ENCODE results near the gene DBN1. TPM values are rescaled to one million over a fixed set of nuclear protein-coding genes. Genes with fewer than 3 reads are reported as not detected.
"Not testable (repeated sequence)": the region's sequence is repeated elsewhere in the genome, so short reads cannot be mapped to it uniquely, and the experiment has no call there.

Gene DBN1
- total and polyA plus RNA-seq, 5 donors = 15.3 to 44.8 (median 19.9) TPM

DNA sequence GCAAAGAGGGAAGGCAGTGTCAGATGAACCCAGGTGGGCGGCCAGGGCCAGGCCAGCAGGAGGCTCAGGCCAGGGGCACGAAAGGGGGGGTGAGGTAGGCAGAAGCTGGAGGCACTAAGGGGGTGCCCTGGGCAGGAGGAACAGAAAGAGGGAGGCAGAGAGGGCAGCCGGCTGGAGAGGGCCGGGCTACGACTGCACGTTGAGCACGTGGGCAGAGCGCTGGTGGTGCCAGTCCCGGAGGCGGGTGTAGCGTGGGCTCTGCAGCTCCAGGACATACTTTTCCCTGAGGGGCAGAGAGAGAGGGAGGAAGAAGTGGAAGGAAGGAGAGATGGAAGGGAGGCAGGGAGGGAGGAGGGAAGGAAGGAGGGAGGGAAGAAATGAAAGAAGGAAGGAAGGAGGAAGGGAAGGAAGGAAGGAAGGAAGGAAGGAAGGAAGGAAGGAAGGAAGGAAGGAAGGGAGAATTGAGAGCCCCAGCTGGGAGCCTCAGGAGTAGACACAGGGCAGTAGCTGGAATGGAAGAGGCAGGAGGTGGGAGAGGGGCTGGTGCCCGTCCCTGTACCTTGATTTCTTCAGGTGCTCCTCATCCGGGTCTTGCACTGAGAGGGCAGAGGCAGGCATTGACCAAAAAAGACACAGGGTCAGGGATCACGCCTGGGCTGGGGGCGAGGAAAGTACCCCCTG, 17.0 kb upstream of the DBN1 start:
- H3K9me3 ChIP-seq (ENCODE audit: control insufficient read depth, low read length) = no peaks in the 10 kb centered on the region
- DNase-seq (no peak), ATAC-seq (no peak)
- H3K4me1 ChIP-seq (ENCODE audit: control insufficient read depth, insufficient read depth, low read length) = peaks cover 6% of the 10 kb centered on the region
- 88% methylated on average over 15 of the region's 15 CpGs for WGBS
- H3K27ac ChIP-seq (ENCODE audit: low read length) = no peak overlapping the region
- H3K4me3 ChIP-seq (ENCODE audit: low read length) = no peak overlapping the region
- intact Hi-C loops (cut with DNase I) = no loop called here
- H3K27me3 ChIP-seq (ENCODE audit: control insufficient read depth, insufficient read depth) = no peaks in the 10 kb centered on the region

DNA sequence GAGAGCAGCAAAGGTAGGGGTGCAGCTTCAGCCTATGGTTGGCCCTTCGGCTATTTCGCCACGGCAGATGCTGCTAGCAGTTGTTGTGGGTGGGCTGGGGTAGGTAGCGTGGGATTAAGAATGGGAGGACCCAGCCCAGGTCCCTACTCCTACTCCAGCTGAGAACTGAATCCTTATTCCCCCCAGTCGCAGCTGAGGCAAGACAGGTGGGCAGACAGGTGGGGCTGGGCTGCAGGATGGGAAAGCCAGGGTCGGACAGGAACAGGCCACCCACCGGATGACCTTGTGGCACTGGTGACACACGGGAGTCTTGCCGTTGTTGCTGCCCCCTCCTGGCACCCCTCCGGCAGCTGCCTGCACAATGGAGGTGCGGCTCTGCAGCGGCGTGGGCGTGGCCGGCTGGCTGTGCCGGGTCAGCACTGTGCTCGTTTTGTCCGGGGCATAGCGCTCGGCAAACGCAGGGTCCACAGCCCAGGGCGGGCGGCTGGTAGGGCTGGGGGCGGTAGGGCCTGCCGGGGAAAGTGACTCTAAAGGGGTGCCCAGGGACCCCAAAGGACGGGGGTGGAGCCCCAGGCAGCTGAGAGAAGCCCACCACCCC, 15.8 kb upstream of the DBN1 start:
- H3K4me3 ChIP-seq (ENCODE audit: low read length) = no peak overlapping the region
- H3K27ac ChIP-seq (ENCODE audit: low read length) = no peak overlapping the region
- ATAC-seq = peak; percentile 1 to 17
- no peaks in the 10 kb centered on the region for H3K27me3 ChIP-seq (ENCODE audit: control insufficient read depth, insufficient read depth)
- peaks cover 6% of the 10 kb centered on the region for H3K4me1 ChIP-seq (ENCODE audit: control insufficient read depth, insufficient read depth, low read length)
- intact Hi-C loops (cut with DNase I) = no loop called here
- WGBS = 79% methylated on average over 26 of the region's 26 CpGs
- H3K9me3 ChIP-seq (ENCODE audit: control insufficient read depth, low read length) = no peaks in the 10 kb centered on the region
- no peak for DNase-seq

DNA sequence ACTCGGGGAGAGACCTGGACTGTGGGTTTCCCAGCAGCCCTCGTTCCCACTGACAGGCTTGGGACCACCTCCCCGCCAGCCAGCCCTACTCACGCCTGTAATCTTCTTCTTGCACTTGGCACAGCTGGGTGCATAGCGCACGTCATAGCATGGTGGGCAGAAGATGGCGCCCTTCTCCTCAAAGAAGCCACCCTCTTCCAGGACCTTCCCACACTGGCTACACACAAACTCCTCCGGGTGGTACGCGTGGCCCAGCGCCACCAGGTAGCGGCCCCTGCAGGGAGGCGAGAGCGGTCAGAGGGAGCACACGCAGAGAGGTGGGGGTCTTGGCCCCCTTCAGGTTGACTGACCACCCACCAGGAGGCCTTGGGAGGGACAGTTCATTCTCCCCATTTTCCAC, 14.5 kb upstream of the DBN1 start:
- intact Hi-C loops (cut with DNase I) = no loop called here
- WGBS = 91% methylated on average over 15 of the region's 15 CpGs
- DNase-seq = no peak
- Histone ChIP-seq H3K9me3 (ENCODE audit: control insufficient read depth, low read length) (no peaks in the 10 kb centered on the region), H3K4me3 (ENCODE audit: low read length) (no peak overlapping the region), H3K27me3 (ENCODE audit: control insufficient read depth, insufficient read depth) (no peaks in the 10 kb centered on the region), H3K4me1 (ENCODE audit: control insufficient read depth, insufficient read depth, low read length) (no peaks in the 10 kb centered on the region), H3K27ac (ENCODE audit: low read length) (no peak overlapping the region)
- no peak for ATAC-seq

DNA sequence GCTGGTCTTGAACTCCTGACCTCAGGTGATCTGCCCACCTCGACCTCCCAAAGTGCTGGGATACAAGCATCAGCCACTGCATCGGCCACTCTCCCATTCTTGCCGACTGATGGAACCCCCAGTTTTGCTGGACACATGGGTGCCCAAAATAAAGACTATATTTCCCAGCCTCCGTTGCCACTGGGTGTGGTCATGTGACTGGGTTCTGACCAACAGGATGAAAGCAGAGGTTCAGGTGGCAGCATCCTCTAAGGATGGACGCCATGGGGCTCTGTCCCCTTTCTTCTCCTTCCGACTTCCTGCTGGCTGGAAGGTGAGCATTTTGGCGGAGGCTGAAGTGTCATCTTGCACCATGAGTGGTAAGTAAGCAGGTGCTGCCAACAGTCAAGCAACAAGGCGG, 13.7 kb upstream of the DBN1 start:
- ATAC-seq (no peak), DNase-seq (no peak)
- Histone ChIP-seq H3K27me3 (ENCODE audit: control insufficient read depth, insufficient read depth) (no peaks in the 10 kb centered on the region), H3K4me1 (ENCODE audit: control insufficient read depth, insufficient read depth, low read length) (no peaks in the 10 kb centered on the region), H3K27ac (ENCODE audit: low read length) (no peak overlapping the region), H3K4me3 (ENCODE audit: low read length) (no peak overlapping the region), H3K9me3 (ENCODE audit: control insufficient read depth, low read length) (no peaks in the 10 kb centered on the region)
- intact Hi-C loops (cut with DNase I) = no loop called here
- 90% methylated on average over 8 of the region's 8 CpGs for WGBS

DNA sequence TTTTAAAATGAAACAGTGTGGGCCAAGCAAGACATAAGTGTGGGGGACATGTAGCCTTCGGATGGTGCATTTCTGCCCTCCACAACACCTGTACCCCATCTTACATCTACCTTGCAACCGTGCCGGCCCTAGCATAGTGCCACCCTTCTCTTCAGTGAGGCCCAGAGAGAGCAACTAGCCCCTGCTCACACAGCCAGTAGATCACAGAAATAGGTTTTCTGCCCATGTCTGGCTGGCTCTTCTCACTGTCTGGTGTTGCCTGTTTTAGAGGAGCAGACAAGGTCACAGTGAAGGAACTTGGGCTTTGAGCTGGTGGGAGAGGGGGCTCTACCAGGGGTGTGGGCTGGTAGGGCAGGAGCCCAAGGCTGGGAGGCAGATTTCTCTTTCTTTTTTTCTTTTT, 12.8 kb upstream of the DBN1 start:
- intact Hi-C loops (cut with DNase I) = no loop called here
- no peak for DNase-seq
- H3K9me3 ChIP-seq (ENCODE audit: control insufficient read depth, low read length) = no peaks in the 10 kb centered on the region
- no peaks in the 10 kb centered on the region for H3K4me1 ChIP-seq (ENCODE audit: control insufficient read depth, insufficient read depth, low read length)
- H3K27me3 ChIP-seq (ENCODE audit: control insufficient read depth, insufficient read depth) = no peaks in the 10 kb centered on the region
- H3K4me3 ChIP-seq (ENCODE audit: low read length) = no peak overlapping the region
- 95% methylated on average over 3 of the region's 3 CpGs for WGBS
- no peak for ATAC-seq
- no peak overlapping the region for H3K27ac ChIP-seq (ENCODE audit: low read length)

DNA sequence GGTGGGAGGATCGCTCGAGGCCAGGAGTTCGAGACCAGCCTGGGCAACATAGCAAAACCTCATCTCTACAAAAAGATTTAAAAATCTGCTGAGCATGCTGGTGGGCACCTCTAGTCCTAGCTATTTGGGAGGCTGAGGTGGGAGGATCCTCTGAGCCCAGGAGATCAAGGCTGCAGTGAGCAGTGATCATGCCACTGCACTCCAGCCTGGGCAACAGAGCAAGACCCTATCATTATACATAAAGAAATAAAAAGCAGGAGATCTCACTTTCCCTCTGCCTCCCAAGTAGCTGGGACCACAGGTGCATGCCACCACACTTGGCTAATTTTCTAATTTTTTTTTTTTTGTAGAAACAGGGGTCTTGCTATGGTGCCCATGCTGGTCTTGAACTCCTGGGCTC, 12.3 kb upstream of the DBN1 start:
- ATAC-seq; DNase-seq; H3K27ac ChIP-seq (ENCODE audit: low read length); intact Hi-C loops (cut with DNase I); H3K9me3 ChIP-seq (ENCODE audit: control insufficient read depth, low read length); H3K4me1 ChIP-seq (ENCODE audit: control insufficient read depth, insufficient read depth, low read length); H3K4me3 ChIP-seq (ENCODE audit: low read length); H3K27me3 ChIP-seq (ENCODE audit: control insufficient read depth, insufficient read depth): not testable (repeated sequence)
- 97% methylated on average over 3 of the region's 3 CpGs for WGBS

DNA sequence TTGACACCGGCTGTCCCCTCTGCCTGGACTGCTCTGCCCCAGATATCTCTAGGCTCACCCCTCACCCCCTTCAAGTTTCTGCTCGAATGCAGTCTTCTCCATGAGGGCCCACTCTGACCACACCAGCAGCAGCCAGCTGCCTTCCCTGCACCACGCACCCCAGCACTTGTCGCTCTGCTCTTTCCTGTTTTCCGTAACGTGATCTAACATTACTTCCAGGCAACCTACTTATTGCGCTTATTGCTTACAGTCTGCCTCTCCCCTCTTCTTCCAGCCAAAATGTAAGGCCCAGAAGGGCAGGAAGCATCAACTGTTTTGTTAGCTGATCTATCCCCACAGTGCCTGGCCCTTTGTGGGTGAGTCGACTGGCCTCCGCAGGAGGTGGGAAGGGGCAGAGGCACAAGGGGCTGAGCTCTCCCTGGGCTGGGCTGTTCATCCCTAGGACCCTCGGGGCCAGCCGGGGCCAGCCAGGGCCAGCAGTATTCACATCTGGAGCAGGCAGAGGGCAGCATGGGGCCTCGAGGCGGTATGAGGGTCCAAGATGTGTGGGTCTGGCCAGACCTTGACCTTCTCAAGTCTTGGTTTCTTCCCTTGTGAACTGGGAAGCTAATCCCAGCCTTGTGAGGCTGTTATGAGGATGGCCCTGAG, 11.6 kb upstream of the DBN1 start:
- 76% methylated on average over 13 of the region's 13 CpGs for WGBS
- no peak for DNase-seq
- Histone ChIP-seq H3K4me1 (ENCODE audit: control insufficient read depth, insufficient read depth, low read length) (peaks cover 2% of the 10 kb centered on the region), H3K9me3 (ENCODE audit: control insufficient read depth, low read length) (no peaks in the 10 kb centered on the region), H3K4me3 (ENCODE audit: low read length) (no peak overlapping the region), H3K27me3 (ENCODE audit: control insufficient read depth, insufficient read depth) (no peaks in the 10 kb centered on the region), H3K27ac (ENCODE audit: low read length) (no peak overlapping the region)
- intact Hi-C loops (cut with DNase I) = no loop called here
- ATAC-seq = no peak

DNA sequence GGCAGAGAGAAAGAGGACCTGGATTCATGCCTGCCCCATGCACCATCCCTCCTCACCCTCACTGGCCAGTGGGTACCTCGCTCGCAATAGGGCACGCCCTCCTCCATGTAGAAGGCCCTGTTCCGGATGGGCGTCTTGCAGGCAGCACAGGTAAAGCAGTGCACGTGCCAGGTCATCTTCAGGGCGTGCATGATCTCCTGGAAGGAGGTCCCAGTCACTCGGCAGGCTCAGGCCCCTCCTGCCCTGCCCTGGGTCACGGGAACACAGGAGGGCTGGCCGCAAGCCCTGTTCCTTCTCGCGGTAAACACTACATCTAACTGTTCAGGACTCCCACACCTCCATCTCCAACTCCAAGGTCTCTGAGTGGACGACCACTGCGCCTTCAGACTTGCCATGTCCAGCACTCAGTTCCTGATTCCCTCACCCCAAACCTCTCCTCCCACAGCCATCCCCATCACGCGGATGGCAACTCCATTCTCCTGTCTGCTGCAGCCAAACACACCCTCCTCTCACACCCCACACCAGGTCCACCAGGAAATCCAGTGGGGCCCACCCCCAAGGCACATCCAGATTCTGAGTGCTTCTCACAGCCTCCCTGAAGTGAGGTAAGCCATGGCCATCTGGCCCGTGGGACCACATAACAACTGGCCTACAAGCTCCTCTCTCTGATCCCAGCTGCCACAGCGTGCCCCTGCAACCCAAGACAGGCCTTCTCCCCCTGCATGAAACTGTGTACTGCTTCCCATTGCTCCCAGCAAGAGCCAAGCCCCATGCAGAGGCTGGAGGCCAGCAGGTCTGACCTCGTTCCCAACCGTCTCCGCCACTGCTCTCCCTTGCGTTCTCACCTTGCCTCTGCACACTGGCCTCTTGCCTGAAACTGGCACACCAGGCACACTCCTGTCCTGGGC, 10.8 kb upstream of the DBN1 start:
- WGBS = 87% methylated on average over 22 of the region's 22 CpGs
- DNase-seq (no peak), ATAC-seq (no peak)
- Histone ChIP-seq H3K27ac (ENCODE audit: low read length) (no peak overlapping the region), H3K4me3 (ENCODE audit: low read length) (no peak overlapping the region), H3K4me1 (ENCODE audit: control insufficient read depth, insufficient read depth, low read length) (peaks cover 5% of the 10 kb centered on the region), H3K9me3 (ENCODE audit: control insufficient read depth, low read length) (no peaks in the 10 kb centered on the region), H3K27me3 (ENCODE audit: control insufficient read depth, insufficient read depth) (no peaks in the 10 kb centered on the region)
- intact Hi-C loops (cut with DNase I) = no loop called here

DNA sequence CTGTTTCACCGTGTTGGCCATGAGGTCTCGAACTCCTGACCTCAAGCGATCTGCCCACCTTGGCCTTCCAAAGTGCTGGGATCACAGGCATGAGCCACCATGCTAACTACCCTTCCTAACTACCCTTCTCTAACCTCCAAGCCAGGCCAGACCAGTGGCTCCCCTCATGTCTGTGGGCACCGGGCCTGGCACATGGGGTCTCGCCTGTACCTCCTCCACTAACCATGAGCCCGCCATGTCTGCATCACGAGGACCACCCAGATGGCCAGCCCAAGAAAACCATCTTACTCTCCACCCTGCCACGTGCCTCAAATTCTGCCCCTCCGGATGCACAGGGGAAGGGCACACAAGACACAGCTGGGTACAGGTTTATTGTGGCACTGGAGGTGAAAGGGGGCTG, 9.6 kb upstream of the DBN1 start:
- Histone ChIP-seq H3K4me1 (ENCODE audit: control insufficient read depth, insufficient read depth, low read length) (peaks cover 5% of the 10 kb centered on the region), H3K4me3 (ENCODE audit: low read length) (no peak overlapping the region), H3K27me3 (ENCODE audit: control insufficient read depth, insufficient read depth) (no peaks in the 10 kb centered on the region), H3K27ac (ENCODE audit: low read length) (no peak overlapping the region), H3K9me3 (ENCODE audit: control insufficient read depth, low read length) (no peaks in the 10 kb centered on the region)
- DNase-seq (no peak), ATAC-seq (no peak)
- intact Hi-C loops (cut with DNase I) = no loop called here
- WGBS = 97% methylated on average over 9 of the region's 9 CpGs

DNA sequence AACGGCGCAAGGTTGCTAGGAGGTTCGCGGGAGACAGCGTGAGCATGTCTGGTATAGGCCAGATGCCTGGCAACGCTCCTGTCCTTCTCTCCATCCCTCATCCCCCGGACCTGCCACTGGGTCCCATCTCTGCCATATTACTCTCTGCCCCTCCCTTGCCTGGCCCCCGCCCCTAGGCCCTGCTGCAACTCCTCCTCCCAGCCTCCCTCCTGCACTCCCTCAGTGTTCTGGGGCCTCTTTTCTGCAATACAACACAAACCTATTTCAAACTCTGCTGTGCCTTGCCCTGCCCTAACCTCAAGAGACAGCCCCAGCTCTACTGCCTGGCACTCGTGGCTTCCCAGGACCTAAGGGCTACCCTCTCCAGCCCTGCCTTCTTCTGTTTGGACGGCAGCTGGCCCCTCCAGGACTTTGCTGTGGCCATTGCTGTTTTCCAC, 8.9 kb upstream of the DBN1 start:
- 91% methylated on average over 10 of the region's 10 CpGs for WGBS
- no peak for ATAC-seq
- intact Hi-C loops (cut with DNase I) = no loop called here
- H3K4me1 ChIP-seq (ENCODE audit: control insufficient read depth, insufficient read depth, low read length) = peaks cover 5% of the 10 kb centered on the region
- H3K4me3 ChIP-seq (ENCODE audit: low read length) = no peak overlapping the region
- H3K27me3 ChIP-seq (ENCODE audit: control insufficient read depth, insufficient read depth) = no peaks in the 10 kb centered on the region
- DNase-seq = peak in 1 of 3 donors; percentile 63
- H3K9me3 ChIP-seq (ENCODE audit: control insufficient read depth, low read length) = no peaks in the 10 kb centered on the region
- H3K27ac ChIP-seq (ENCODE audit: low read length) = no peak overlapping the region

DNA sequence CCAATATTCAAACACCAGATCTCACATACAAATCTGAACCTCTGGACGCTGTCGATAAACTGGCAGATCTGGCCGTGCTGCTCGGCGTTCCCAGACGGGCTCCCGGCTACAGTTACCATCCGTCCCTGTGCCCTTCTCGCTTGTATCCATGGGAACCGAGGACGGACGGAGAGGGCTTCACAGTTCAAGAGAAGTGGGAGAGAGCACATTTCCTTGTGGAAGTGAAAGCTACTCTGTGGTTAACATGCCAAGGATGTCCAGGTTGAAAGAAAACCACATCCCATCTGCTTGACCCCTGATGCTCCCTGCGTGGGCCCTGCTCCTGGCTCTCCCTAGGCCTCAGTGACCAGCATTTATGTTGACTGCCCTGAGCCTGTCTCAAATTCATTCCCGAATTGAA, 6.3 kb upstream of the DBN1 start:
- DNase-seq (no peak), ATAC-seq (peak; percentile 12 to 28)
- peak overlapping the region; percentile 65 for H3K27ac ChIP-seq (ENCODE audit: low read length)
- intact Hi-C loops (cut with DNase I) = no loop called here
- no peak overlapping the region for H3K4me3 ChIP-seq (ENCODE audit: low read length)
- H3K27me3 ChIP-seq (ENCODE audit: control insufficient read depth, insufficient read depth) = no peaks in the 10 kb centered on the region
- no peaks in the 10 kb centered on the region for H3K9me3 ChIP-seq (ENCODE audit: control insufficient read depth, low read length)
- H3K4me1 ChIP-seq (ENCODE audit: control insufficient read depth, insufficient read depth, low read length) = peaks cover 5% of the 10 kb centered on the region
- WGBS = 19% methylated on average over 14 of the region's 14 CpGs

All from right cardiac atrium (tissue), 5 donors.